ENCODE data around the gene IL10RB.

DNA sequence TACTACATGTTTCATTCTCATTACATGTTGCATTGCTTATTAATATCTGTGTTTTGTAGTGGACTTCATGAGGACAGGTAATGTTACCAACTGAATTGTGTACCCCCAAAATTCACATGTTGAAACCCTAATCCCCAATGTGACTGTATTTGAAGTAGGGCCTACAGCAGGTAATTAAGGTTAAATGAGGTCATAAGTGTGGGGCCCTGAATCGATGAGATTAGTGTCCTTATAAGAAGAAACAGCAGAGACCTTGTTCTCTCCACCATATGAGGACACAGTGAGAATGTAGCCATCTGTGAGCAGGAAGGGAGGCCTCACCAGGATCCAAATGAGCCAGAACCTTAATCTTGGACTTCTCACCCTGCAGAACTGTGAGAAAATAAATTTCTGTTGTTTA, 43.6 kb downstream of the IL10RB start:
- TF ChIP-seq ZNF565 (CRISPR knock-in tag; conservative IDR thresholded peaks at IDR 0.05; ENCODE audit: low read depth) (no peak), RARB (CRISPR knock-in tag; IDR thresholded peaks at IDR 0.05) (no peak)
- TF ChIP-seq, protein P1, sequence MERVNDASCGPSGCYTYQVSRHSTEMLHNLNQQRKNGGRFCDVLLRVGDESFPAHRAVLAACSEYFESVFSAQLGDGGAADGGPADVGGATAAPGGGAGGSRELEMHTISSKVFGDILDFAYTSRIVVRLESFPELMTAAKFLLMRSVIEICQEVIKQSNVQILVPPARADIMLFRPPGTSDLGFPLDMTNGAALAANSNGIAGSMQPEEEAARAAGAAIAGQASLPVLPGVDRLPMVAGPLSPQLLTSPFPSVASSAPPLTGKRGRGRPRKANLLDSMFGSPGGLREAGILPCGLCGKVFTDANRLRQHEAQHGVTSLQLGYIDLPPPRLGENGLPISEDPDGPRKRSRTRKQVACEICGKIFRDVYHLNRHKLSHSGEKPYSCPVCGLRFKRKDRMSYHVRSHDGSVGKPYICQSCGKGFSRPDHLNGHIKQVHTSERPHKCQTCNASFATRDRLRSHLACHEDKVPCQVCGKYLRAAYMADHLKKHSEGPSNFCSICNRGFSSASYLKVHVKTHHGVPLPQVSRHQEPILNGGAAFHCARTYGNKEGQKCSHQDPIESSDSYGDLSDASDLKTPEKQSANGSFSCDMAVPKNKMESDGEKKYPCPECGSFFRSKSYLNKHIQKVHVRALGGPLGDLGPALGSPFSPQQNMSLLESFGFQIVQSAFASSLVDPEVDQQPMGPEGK (CRISPR knock-in tag; IDR thresholded peaks at IDR 0.05; ENCODE audit: borderline replicate concordance), result no peak

All from SK-N-SH treated with all-trans-retinoic acid at 6 μM for 48 hours (cell line).